HG03521 (cell line): ENCODE measurements around the gene ULK4.
"Not testable (repeated sequence)": the region's sequence is repeated elsewhere in the genome, so short reads cannot be mapped to it uniquely, and the experiment has no call there.

Experiments used
- ATAC-seq: cut with Tn5 transposase; IDR thresholded peaks from one replicate; pipeline ENCODE4 v1.9.1; 2021; ENCODE audit warnings: mild to moderate bottlenecking, moderate library complexity; ENCODE audit not compliant: unreplicated experiment

Gene ULK4

GRCh38 chr3:41792806-41793205 lies 169.1 kb downstream of the ULK4 start:
- no peak for ATAC-seq

- no peak for ATAC-seq
Measured at GRCh38 chr3:41769106-41769505, 192.8 kb downstream of the ULK4 start.

GRCh38 chr3:41768363-41768762 lies 193.5 kb downstream of the ULK4 start:
- no peak for ATAC-seq

GRCh38 chr3:41762867-41763266 lies 199.0 kb downstream of the ULK4 start:
- not testable (repeated sequence) for ATAC-seq

GRCh38 chr3:41753651-41754050 lies 208.3 kb downstream of the ULK4 start:
- no peak for ATAC-seq

- ATAC-seq = no peak
Measured at GRCh38 chr3:41751597-41751996, 210.3 kb downstream of the ULK4 start.

- no peak for ATAC-seq
Measured at GRCh38 chr3:41749988-41750387, 211.9 kb downstream of the ULK4 start.

GRCh38 chr3:41746215-41746614 lies 215.7 kb downstream of the ULK4 start:
- ATAC-seq = no peak

GRCh38 chr3:41742121-41742520 lies 219.8 kb downstream of the ULK4 start:
- ATAC-seq = no peak

GRCh38 chr3:41740374-41740886 lies 221.5 kb downstream of the ULK4 start:
- no peak for ATAC-seq

- ATAC-seq = no peak
Measured at GRCh38 chr3:41726891-41727290, 235.0 kb downstream of the ULK4 start.

- ATAC-seq = no peak
Measured at GRCh38 chr3:41717641-41718040, 244.3 kb downstream of the ULK4 start.

- no peak for ATAC-seq
Measured at GRCh38 chr3:41716471-41716870, 245.4 kb downstream of the ULK4 start.

GRCh38 chr3:41715376-41715775 lies 246.5 kb downstream of the ULK4 start:
- no peak for ATAC-seq

- ATAC-seq = no peak
Measured at GRCh38 chr3:41711651-41712050, 250.3 kb downstream of the ULK4 start.

GRCh38 chr3:41710646-41711388 lies 251.1 kb downstream of the ULK4 start:
- ATAC-seq = no peak

GRCh38 chr3:41709213-41709612 lies 252.7 kb downstream of the ULK4 start:
- not testable (repeated sequence) for ATAC-seq

- no peak for ATAC-seq
Measured at GRCh38 chr3:41708176-41708575, 253.7 kb downstream of the ULK4 start.

GRCh38 chr3:41705893-41706292 lies 256.0 kb downstream of the ULK4 start:
- ATAC-seq = no peak

- no peak for ATAC-seq
Measured at GRCh38 chr3:41701191-41701698, 260.7 kb downstream of the ULK4 start.

- no peak for ATAC-seq
Measured at GRCh38 chr3:41700155-41700554, 261.7 kb downstream of the ULK4 start.

- ATAC-seq = no peak
Measured at GRCh38 chr3:41698898-41699297, 263.0 kb downstream of the ULK4 start.

- no peak for ATAC-seq
Measured at GRCh38 chr3:41697702-41698101, 264.2 kb downstream of the ULK4 start.
